Left lung (tissue), 10 donors: Measurements from ENCODE around the gene GNPTG. TPM values are rescaled to one million over a fixed set of nuclear protein-coding genes. Genes with fewer than 3 reads are reported as not detected.

Source experiments
- ATAC-seq: fragments of 200-7000 bp; cut with Tn5 transposase; one replicate; pipeline ENCODE4 v1.9.1; 2020; ENCODE audit warnings: moderate library complexity
- DNase-seq, 4 donors: peaks; one replicate each; pipeline ENCODE4 v3.0.0-alpha.2; 2013 to 2020
- H3K27ac ChIP-seq, 2 donors: fragments of 200-600 bp; sonication (generic) in 1 of 2; one replicate each; pipeline versions ENCODE4 v1.5.0 to v1.8.0; 2020 to 2021
- H3K27me3 ChIP-seq, 2 donors: fragments of 200-600 bp; sonication (generic) in 1 of 2; one replicate each; pipeline versions ENCODE4 v1.5.0 to v1.8.0; 2020 to 2021
- H3K36me3 ChIP-seq, 2 donors: fragments of 200-600 bp; sonication (generic) in 1 of 2; one replicate each; pipeline versions ENCODE4 v1.5.0 to v1.8.0; 2020 to 2021
- H3K4me1 ChIP-seq, 2 donors: fragments of 200-600 bp; one replicate each; pipeline ENCODE4 v1.8.0; 2021
- H3K4me3 ChIP-seq, 2 donors: fragments of 200-600 bp; sonication (generic) in 1 of 2; one replicate each; pipeline versions ENCODE4 v1.5.0 to v1.8.0; 2020 to 2021; ENCODE audit warnings: mild to moderate bottlenecking in 1 of 2
- H3K9me3 ChIP-seq, 2 donors: fragments of 200-600 bp; sonication (generic) in 1 of 2; one replicate each; pipeline versions ENCODE4 v1.5.0 to v1.8.0; 2020 to 2021
- CTCF ChIP-seq, 2 donors: fragments of 200-600 bp; sonication (generic) in 1 of 2; IDR thresholded peaks; one replicate each; pipeline versions ENCODE4 v1.5.0 to v1.8.0; 2021; ENCODE audit warnings: antibody characterized with exemption in 2 of 2
- intact Hi-C, 2 donors: fragments of 100-400 bp; cut with DNase I; formaldehyde crosslinking; loops; one replicate each; pipeline versions ENCODE4 v1.11.2 to v1.14.2; 2022
- polyA plus RNA-seq, 6 donors: library from polyadenylated mRNA; unstranded; fragments of 120-200 nt; gene quantifications; one replicate each; pipeline ENCODE4 v1.2.1, GENCODE V29; 2013; ENCODE audit not compliant: insufficient read length in 6 of 6
- total RNA-seq, 2 donors: library from RNA; stranded (reverse); fragmentation: NEBNext Ultra II Directional; extraction: Animal tissue kit (Norgen Biotek cat#: 25700); gene quantifications; one replicate each; pipeline ENCODE4 v1.2.1, GENCODE V29; 2021
- donor health status: DM: no; HTN: yes; CAD: no.
- donor health status: DM: no; HTN: no; CAD: no.

Gene GNPTG
- total and polyA plus RNA-seq, 8 donors: 32.0 to 97.4 (median 49.4) TPM

GRCh38 chr16:1390239-1390779 is 38.6 kb downstream of the GNPTG start:
- Histone ChIP-seq H3K36me3 (peaks cover 0 to 78% of the 10 kb centered on the region in 2 donors), H3K27ac (no peak overlapping the region), H3K9me3 (no peaks in the 10 kb centered on the region), H3K27me3 (no peaks in the 10 kb centered on the region), H3K4me1 (no peaks in the 10 kb centered on the region), H3K4me3 (no peak overlapping the region)
- no peak for TF ChIP-seq CTCF (IDR thresholded peaks at IDR 0.05)
- DNase-seq: no peak
- no peak for ATAC-seq
- intact Hi-C loops: no loop called here

DNA sequence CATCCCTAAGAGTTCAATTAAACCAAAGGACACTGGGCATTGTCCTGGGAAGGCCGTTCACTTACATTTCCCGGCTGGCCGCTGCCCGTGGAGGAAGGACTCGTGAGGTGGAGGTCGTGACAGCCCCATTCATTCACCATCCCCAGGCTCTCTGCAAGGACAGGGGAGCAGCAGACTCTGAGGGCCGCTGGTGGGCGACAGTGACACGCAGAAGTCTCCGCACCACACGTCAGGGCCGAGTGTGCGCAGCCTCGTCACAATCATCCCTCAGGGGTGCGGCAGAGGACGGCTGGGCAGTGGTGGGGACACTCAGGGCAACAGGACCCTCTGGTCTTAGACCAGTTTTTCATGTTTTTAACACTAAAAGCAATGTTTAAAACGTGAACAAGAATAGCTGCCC is 41.1 kb downstream of the GNPTG start:
- intact Hi-C loops: no loop called here
- DNase-seq (no peak), ATAC-seq (no peak)
- Histone ChIP-seq H3K36me3 (peaks cover 0 to 74% of the 10 kb centered on the region in 2 donors), H3K9me3 (no peaks in the 10 kb centered on the region), H3K4me3 (no peak overlapping the region), H3K27me3 (no peaks in the 10 kb centered on the region), H3K27ac (no peak overlapping the region), H3K4me1 (no peaks in the 10 kb centered on the region)
- TF ChIP-seq CTCF (IDR thresholded peaks at IDR 0.05): no peak

DNA sequence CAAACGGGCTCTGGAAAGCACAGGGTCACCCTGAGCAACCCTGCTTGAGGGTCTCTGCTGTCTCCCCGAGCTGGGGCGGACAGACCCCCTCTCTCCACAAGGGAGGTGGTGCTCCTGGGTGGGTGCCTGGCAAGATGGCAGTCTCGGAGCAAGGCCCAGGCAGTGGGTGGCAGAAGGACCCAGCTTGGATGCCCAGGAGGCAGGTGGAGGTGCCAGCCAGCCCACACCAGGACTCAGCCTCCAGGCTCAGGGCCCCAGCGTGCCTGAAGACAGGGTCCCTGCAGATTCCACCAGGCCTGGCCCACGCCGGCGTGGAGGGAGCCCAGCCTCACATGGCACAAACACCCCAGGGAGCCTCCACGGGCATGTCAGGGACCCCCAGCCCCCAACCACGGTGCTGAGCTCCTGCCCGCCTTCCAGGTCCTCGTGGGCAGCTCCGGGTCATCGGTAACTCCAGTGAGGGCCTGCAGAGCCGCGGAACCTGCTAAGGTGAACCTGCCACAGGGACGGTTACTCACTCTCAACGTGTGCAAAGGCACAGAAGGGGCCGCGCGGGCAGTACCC is 42.0 kb downstream of the GNPTG start:
- no peak for DNase-seq
- Histone ChIP-seq H3K27me3 (no peaks in the 10 kb centered on the region), H3K4me1 (no peaks in the 10 kb centered on the region), H3K36me3 (peaks cover 0 to 74% of the 10 kb centered on the region in 2 donors), H3K27ac (no peak overlapping the region), H3K4me3 (no peak overlapping the region), H3K9me3 (no peaks in the 10 kb centered on the region)
- ATAC-seq: no peak
- TF ChIP-seq CTCF (IDR thresholded peaks at IDR 0.05): no peak
- intact Hi-C loops: no loop called here

GRCh38 chr16:1394367-1394951 is 42.7 kb downstream of the GNPTG start:
- Histone ChIP-seq H3K4me3 (no peak overlapping the region), H3K9me3 (no peaks in the 10 kb centered on the region), H3K27ac (no peak overlapping the region), H3K4me1 (no peaks in the 10 kb centered on the region), H3K27me3 (no peaks in the 10 kb centered on the region), H3K36me3 (peaks cover 0 to 74% of the 10 kb centered on the region in 2 donors)
- intact Hi-C loops: no loop called here
- TF ChIP-seq CTCF (IDR thresholded peaks at IDR 0.05): no peak
- no peak for DNase-seq
- no peak for ATAC-seq

DNA sequence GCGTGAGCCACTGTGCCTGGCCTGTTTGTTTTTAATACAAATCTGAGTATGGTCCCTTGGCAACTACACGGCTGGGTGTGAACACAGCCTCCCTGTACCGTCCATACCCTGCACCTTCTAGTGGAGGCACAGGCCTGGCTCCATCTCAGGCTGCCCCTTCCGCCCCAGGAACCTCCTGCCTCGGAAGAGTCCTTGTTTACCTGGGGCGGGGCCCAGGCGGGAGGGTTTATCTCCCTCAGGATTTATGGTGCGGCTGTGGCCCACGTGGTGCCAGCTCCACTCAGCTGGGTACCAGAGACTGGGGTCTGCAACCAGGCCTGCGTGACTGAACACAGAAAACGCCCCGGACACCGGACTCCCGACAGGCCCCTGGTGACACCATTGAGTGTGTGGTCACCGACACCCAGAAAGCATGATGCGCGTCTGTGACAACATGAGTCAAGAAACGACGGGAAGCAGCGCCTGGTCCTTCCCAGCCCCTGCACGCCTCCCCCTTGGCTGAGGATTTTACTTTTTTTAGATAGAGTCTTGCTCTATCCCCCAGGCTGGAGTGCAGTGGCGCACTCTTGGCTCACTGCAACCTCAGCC is 43.8 kb downstream of the GNPTG start:
- intact Hi-C loops: no loop called here
- Histone ChIP-seq H3K27me3 (no peaks in the 10 kb centered on the region), H3K27ac (no peak overlapping the region), H3K9me3 (no peaks in the 10 kb centered on the region), H3K4me3 (no peak overlapping the region), H3K36me3 (peaks cover 0 to 71% of the 10 kb centered on the region in 2 donors), H3K4me1 (no peaks in the 10 kb centered on the region)
- no peak for DNase-seq
- ATAC-seq: no peak
- TF ChIP-seq CTCF (IDR thresholded peaks at IDR 0.05): no peak
